LNCaP clone FGC (cell line): ENCODE data around the gene TTLL9.
A peak's percentile ranks its signal among the peaks of the same experiment; 100 is the strongest.

Experiments
- DNase-seq: peaks from one replicate; pipeline ENCODE4 v3.0.0-alpha.2; 2011; ENCODE audit warnings: low read depth
- H3K4me3 ChIP-seq: 2 replicates; pipeline ENCODE4 v1.5.1; 2011; ENCODE audit warnings: mild to moderate bottlenecking, low read depth, low read length, control low read depth
- CTCF ChIP-seq: IDR thresholded peaks from 2 replicates; pipeline ENCODE4 v1.5.1; 2012; ENCODE audit warnings: mild to moderate bottlenecking; ENCODE audit not compliant: control insufficient read depth, insufficient read depth; ENCODE audit errors: extremely low read depth

The TTLL9 gene

GRCh38 chr20:31871618-31871954 lies 1.2 kb downstream of the TTLL9 start:
- no peak for DNase-seq
- H3K4me3 ChIP-seq = no peak overlapping the region
- TF ChIP-seq CTCF = no peak

DNA sequence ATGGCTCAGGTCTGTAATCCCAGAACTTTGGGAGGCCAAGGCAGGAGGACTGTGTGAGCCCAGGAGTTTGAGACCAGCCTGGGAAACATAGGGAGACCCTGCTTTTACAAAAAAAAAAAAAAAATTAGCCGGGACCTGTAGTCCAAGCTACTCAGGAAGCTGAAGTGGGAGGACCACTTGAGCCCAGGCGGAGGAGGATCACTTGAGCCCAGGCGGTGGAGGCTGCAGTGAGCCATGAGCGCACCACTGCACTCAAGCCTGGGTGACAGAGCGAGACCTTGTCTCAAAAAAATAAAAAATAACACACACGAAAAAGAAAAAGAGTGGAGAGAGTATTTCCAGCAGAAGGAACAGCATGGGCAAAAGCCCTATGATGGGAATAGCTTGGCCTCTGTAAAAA lies 2.0 kb downstream of the TTLL9 start:
- no peak for TF ChIP-seq CTCF
- DNase-seq = no peak
- H3K4me3 ChIP-seq = no peak overlapping the region

- TF ChIP-seq CTCF = no peak
- no peak overlapping the region for H3K4me3 ChIP-seq
- DNase-seq = no peak
These were observed 5.2 kb downstream of the TTLL9 start for GRCh38 chr20:31875671-31876070.

DNA sequence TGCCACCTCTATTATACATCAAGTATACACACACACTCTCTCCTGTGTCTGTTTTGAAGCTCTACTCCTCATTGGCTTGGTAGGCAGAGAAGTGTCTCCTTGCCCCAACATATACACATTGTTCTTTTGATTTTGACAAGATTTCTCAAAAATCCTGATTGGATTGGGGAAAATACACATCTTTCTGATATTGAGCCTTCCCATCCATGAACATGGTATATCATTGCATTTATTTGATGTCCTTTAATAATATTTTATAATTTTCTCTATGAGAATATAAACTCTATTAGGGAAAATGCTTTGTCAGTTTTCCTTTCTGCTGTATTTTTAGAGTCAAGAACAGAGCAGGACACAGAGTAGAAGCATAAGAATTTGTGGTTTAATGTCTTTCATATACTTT lies 7.2 kb downstream of the TTLL9 start:
- no peak for DNase-seq
- no peak for TF ChIP-seq CTCF
- H3K4me3 ChIP-seq = no peak overlapping the region

GRCh38 chr20:31879143-31879987 lies 8.9 kb downstream of the TTLL9 start:
- TF ChIP-seq CTCF = no peak
- peak; percentile 88 for DNase-seq
- H3K4me3 ChIP-seq = peak overlapping the region; percentile 69

- no peak overlapping the region for H3K4me3 ChIP-seq
- no peak for TF ChIP-seq CTCF
- no peak for DNase-seq
These were observed 11.5 kb downstream of the TTLL9 start for GRCh38 chr20:31881945-31882344.

DNA sequence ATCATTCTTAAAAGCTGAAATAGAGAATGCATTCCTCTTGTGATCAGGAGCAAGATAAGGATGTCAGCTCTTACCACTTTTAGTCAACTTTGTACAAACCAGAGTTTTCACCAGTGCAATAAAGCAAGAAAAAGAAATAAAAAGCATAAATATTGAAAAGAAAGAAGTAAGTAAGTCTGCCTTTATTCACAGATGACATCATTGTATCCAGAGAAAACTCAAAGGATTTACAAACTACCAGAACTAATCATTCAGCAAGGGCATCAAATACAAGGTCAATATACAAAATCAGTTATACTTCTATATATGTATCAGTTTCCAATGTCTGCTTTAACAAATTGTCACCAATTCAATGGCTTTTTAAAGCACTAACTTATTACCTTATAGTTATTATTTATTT lies 13.4 kb downstream of the TTLL9 start:
- no peak overlapping the region for H3K4me3 ChIP-seq
- TF ChIP-seq CTCF = no peak
- DNase-seq = no peak
